ENCODE measurements around the gene PARK7.

DNA sequence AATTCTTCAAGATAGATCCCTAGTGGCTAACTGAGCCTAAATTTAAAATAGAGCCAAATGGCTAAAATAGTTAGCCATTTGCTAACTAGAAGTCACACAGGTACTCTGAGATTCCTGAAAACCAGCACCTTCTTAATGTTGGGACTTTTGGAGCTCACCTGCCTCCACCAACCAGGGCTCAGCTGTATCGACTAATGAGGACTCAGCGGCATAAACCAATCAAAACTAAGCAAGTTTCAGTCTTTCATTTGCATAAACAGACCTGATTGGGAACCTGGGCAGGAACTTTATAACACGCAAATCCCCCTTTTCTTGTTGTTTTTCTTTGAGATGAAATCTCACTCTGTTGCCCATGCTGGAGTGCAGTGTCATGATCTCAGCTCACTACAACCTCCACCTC is 49.4 kb upstream of the PARK7 start:
- TF ChIP-seq, protein P1, sequence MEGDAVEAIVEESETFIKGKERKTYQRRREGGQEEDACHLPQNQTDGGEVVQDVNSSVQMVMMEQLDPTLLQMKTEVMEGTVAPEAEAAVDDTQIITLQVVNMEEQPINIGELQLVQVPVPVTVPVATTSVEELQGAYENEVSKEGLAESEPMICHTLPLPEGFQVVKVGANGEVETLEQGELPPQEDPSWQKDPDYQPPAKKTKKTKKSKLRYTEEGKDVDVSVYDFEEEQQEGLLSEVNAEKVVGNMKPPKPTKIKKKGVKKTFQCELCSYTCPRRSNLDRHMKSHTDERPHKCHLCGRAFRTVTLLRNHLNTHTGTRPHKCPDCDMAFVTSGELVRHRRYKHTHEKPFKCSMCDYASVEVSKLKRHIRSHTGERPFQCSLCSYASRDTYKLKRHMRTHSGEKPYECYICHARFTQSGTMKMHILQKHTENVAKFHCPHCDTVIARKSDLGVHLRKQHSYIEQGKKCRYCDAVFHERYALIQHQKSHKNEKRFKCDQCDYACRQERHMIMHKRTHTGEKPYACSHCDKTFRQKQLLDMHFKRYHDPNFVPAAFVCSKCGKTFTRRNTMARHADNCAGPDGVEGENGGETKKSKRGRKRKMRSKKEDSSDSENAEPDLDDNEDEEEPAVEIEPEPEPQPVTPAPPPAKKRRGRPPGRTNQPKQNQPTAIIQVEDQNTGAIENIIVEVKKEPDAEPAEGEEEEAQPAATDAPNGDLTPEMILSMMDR (IDR thresholded peaks at IDR 0.05): no peak
- no peak for TF ChIP-seq POLR2A (IDR thresholded peaks at IDR 0.05)

Measured in right lobe of liver (tissue), 4 donors.